GM18873 (cell line): ENCODE results near the gene GPR142.

Source experiments
- ATAC-seq: cut with Tn5 transposase; IDR thresholded peaks from one replicate; pipeline ENCODE4 v1.9.1; 2021; ENCODE audit warnings: mild to moderate bottlenecking, moderate library complexity, moderate number of reproducible peaks; ENCODE audit not compliant: unreplicated experiment, low FRiP score

Gene GPR142, protein sequence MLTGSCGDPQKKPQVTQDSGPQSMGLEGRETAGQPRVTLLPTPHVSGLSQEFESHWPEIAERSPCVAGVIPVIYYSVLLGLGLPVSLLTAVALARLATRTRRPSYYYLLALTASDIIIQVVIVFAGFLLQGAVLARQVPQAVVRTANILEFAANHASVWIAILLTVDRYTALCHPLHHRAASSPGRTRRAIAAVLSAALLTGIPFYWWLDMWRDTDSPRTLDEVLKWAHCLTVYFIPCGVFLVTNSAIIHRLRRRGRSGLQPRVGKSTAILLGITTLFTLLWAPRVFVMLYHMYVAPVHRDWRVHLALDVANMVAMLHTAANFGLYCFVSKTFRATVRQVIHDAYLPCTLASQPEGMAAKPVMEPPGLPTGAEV

DNA sequence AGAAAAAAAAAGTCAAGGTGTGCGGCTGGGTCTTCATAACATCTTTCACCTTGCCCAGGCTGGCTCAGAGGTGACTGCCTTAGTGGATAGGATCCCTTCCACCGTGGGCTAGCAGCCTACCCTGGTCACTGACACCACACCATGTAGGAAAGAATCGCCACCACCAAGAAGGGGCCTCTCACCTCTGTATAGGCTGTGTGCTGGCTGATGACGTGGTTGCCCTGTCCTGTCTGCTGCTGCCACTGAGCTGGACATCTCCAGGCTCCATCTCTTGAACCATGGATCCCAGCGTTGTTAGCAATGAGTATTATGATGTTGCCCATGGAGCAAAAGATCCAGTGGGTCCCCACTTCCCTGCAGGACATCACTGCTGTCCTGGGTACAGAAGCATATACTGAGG is at the start of gene GPR142:
Gene GPR142, plus strand, starts transcription at position 301 of the 400 bp plus-strand sequence. CDS start 2,035 bp downstream, outside the sequence.
- no peak for ATAC-seq

DNA sequence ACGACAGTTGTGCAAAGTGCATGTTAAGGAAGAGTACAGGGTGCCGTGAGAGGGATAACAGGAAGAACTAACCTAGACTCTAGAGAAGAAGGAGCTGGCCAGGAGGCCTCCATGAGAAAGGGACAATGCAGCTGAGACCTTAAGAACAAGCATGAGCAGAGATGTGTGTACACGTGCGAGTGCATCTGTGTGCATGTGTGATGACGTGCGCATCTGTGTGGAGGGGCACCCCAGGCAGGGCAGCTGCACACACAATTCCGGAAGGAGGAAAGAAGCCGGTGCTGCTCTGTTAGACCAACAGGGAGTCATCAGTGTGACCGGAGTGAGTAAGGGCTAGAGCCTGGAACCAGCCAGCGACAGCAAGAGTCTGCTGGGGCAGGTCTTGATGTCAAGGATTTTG is 48.9 kb upstream of the GPR142 start:
- no peak for ATAC-seq

DNA sequence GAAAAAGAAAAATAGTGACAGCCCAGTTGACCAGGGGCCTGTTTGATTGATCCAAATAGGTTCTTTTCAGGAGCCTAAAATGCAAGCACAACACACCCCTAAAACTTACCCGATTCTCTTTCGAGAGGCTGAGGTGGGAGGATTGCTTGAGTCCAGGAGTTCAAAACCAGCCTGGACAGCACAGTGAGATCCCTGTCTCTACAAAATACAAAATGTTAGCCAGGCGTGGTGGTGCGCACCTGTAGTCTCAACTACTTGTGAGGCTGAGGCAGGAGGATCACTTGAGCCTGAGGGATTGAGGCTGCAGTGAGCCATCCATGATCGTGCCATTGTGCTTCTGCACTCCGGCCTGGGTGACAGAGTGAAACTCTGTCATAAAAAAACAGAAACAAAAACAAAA is 42.8 kb upstream of the GPR142 start:
- ATAC-seq = no peak

DNA sequence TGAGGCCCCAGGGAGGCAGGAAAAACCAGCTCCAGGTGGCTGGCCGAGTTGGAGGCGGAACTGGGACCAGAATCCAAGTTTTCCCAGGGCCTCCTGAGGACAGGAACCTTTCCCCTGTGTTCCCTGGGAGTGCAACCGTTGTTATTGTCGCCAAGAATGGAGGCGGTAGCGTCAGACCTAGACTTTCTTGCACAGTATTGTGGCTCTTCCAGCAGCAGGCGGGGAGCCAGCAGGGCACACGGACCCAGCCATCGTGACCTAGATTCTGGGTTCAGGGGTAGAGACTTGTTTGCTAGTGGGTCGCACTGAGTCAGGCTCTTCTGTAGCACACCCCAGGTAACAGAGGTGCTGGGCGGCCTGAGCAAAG is 41.9 kb upstream of the GPR142 start:
- ATAC-seq = no peak

DNA sequence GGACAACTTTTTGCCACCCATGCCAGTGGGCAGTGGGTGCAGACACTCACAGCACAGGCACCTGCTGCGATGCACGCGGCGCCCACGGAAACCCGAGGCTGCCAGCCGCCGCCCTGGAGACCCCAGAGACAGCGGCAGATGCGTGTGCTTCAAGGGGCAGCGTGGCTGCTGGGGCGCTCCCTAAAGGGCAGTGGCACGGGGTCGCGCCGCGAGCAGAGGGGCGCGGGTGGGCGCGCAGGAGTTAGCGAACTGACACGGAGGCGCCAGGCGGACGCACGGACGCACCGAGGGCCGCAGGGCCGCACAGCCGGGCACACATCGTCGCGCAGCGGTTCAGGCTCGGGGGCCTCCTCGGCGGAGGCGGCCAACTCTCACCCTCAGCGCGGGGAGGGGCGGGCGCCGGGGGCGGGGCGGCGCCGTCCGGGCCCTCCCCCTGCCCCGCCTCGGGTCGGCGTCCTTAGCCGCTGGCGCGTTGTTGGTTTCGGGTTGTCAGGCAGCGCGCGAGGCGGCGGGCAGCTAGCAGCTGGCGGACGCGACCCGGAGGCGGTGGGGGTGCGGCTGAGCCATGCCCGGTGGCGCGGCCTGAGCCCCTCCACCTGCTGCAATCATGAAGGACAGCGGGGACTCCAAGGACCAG is 41.4 kb upstream of the GPR142 start, which contains the start of gene KIF19:
Gene KIF19, plus strand, starts transcription at position 484 of the 637 bp plus-strand sequence. Its CDS starts 124 bp downstream, at position 608.
- ATAC-seq = no peak

DNA sequence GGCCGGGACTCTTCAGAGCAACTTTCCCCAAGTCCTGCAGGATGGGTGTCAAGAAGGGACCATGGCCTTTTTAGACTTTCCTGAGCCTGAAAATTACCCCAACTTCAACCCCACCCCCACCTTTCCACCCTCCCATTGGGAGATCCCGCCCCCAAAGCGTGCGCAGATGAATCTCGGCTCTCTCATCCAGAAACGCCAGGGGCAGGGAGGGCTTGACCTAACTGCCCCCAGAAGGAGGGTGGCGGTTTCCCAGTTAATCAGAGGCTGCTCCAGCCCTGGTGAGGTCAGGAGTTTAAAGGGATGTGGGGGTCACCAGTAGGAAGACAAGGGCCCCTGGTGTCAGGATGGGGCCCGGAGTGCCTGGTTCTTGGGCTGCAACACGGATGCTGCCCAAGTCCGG is 40.8 kb upstream of the GPR142 start:
- no peak for ATAC-seq

DNA sequence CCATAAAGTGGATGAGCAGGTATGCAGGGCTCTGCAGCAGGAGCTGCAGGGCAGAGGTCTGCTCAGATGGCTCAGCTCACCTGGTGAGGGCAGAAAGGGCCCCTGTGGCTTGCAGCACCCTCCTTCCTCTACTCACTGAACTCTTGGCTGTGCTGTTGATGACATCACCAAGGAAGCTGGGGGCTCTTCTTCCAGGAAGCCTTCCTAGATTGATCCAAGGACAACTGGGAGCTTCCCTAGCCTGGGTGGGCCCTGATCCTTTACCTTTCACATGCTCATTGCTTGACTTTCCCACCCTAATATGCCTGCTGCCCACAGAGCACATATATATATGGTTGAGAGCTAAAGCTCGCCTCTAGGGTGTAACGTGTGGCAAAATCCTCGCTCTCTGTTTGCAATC is 38.8 kb upstream of the GPR142 start:
- ATAC-seq = no peak

DNA sequence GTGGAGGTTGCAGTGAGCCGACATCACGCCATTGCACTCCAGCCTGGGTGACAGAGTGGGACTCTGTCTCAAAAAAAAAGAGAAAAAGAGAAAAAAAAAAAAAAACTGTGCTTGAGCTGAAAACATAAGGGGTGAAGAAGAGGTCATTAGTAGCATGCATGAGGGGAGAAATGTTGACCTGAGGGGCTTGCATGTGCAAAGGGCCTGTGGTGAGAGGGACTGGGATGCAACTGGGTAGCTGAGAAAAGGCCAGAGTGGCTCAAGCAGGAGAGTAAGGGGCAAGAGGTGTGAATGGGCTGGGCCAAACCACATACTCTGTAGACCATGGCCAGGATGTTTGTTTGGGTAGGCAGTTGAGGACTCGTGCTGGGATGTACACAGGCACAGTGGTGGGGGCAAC is 37.9 kb upstream of the GPR142 start:
- ATAC-seq = no peak

DNA sequence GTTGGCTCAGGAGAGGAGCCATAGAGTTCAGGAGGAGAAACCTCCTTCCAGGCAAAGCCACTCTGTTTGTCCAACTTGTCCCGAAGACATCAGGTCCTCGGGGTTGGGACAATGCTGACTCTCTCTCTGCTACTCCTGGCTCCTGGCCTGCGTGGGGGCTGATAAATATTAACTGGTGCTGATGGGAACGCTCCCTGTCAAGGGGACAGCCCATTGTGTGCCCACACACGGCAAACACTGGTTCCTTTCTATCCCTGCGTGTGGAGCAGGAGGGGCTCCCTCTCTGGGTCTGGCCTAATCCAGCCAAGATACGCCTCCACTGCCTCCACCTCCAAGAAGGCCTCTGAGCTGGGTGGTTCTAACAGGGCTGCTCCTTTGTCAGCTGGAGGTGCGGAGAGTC is 36.9 kb upstream of the GPR142 start:
- ATAC-seq = no peak

DNA sequence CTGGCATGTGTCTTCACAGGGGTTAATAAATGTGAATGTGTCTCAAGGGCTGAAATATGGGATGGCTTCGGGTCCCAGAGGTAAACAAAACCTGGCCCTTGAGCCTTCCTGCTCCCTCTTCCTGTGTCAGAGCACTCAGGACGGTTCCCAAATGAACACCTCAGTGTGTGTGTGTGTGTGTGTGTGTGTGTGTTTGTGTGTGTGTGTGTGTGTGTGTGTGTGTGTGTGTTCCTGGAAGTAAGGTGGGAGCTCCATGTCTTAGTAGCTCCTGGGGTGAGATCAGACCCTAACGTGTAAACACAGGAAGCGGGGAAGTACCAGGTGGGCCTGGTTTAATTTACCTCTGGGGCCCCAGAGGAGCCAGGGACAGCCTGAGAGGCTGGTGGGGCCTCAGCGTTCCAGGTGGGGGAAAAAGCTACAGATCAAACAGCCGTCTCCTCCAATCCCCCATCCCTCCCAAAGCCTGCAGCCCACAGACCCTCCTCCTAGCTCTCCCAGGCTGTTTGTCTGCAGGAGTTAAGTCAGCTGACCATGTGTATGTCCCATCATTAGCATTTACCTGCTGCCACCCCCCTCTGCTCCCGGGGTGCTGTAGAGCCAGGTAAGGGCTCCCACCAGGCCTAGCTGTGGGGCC is 35.2 kb upstream of the GPR142 start:
- ATAC-seq = no peak

DNA sequence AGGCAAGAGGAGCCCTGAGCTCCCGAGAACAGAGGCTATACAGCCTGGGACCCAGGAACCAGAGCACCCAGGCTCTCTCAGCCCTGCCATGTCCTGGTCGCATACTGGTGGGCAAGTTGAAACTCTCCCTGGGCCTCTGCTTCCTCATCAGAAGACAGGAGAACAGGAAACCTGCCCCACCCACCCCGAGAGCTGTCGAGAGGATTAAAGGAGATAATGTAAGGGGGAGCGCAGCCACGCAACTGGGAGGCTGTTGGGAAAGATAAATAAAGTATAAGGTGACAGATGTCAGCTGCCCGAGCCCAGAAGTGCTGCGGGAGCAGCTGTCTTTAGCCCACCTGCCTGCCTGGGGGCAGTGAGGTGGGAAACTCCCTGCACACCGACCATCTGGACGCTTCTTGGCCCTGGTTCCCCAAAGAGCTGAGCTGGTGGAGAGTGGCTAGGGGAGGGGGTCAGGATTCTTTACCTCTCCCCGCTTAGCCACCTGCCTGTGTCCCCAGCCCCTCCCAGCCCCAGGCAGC is 34.5 kb upstream of the GPR142 start:
- ATAC-seq = no peak

DNA sequence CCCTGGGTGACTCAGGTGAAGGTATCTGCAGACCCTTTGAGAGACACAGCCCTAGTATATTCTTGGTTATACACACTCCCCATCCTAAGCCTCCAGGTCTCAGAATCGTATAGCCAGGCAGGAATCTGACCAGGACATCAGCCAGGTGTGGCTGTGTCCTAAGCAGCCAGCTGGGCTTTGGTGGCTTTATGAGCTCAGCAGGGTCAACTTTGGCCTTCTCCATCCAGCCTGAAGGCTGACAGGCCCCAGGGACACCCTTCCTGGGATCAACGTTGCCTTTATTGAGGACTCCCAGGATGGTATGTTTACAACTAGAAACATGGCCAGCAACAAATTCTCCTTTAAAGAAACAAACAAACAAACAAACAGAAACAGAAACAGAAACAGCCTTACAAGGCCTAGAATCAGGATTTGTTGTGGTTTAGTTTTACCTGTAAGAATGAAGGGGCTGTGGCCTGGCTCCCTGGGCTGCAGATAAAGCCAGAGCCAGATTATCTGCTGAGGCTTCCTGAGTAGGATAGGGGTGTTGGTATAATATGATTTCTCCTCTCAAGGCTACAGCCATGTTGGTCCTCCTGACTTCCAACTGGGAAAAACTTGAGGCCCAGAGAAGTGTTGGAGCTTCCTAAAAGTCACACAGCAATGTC is 32.8 kb upstream of the GPR142 start:
- ATAC-seq = no peak

DNA sequence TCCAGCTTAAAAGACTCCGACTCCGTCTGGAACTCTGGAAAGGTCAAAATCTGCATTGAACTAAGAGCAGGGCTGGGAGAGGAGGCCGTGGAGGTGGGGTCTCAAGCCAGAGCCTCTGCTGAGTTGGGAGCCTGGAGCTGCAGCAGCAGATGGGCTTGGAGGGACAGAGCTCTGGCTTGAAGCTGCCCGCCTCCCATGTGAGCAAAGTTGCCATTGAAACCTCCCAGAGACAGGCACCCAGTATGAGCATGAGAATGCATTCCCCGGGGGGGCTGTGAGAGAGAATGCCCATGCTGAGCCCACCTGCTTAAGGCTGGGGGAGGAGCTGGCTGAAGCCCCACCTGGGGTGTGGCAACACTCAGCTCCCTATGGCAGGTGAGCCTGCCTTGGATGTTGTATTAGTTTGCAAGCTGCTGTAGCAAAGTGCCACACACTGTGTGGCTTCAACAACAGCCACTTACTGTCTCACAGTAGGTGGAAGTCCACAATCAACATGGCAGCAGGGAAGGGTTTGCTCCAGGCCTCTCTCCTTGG is 31.7 kb upstream of the GPR142 start:
- ATAC-seq = no peak

DNA sequence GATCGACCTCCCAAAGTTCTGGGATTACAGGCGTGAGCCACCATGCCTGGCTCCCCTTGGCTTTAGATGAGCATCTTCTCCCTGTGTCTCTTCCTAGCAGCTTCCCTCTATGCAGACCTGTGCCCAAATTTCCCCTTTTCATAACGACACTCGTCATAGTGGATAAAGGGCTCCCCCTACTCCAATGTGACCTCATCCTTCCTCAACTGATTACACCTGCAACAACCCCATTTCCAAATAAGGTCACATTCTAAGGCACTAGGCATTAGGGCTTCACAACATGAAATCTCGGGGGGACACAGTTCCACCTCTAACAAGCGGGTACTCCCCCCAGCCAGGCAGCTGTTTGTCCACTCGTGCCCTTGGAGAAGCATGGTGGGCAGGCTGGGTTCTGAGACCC is 31.0 kb upstream of the GPR142 start:
- ATAC-seq = no peak

DNA sequence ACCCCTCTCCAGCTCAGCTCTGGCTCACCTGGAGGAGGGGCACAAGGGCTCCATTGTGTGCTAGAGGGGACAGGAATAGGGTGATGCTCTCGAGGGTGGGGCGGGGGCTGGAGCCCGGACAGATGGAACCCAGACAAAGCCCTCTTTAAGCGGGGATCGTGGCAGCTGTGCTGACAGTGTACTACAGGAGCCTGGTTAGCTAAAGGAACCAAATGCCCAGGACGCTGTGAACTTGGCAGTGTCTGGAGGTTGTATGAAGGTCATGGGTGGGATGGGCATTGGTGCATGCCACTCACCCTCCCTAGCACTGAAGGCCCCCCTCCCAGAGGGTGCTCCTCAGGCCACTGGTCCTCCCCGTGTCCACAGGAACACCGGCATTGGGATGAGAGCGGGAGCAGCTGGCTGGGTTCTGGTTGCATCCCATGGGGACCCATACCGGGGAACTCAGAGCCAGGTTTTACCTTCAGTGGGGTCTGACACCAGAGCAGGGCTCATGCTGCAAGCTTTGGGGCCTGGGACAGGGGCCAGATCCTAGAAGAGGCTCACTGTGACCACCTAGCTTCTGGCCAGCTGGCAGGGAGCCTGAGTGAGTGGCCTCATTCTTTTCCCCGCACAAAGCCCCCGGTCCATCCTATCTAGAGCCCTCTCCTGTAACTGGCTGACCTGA is 29.3 kb upstream of the GPR142 start:
- ATAC-seq = no peak

DNA sequence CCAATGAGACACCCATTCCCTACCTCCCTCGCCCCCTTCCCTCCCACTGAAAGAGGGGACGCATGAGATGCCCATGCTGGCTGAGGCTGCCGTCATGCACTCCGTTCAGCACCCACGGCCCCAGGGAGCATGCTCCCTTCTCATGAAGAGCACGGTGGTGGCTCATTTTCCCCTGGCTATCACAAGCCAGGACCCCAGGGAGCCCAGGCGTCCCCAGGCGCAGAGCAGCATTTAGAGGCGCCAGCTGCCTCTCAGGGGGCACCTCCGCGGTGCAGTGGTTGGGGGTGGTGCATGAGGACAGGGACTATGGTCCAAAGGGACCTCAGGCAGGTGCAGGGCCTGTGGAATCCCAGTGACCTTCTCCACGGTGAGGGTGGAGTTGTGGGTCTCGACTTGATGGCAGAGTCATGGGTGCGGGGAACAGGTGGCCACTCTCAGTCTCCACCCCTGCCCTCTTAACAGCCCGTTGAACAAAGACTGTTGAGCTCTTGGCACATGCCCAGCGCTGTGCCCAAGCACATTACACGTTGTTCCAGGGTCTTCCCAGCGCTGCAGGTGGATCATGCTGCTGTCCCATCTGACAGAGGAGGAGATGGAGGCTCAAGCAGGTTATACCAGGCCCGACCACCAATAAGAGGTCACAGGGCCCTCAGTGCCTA is 27.6 kb upstream of the GPR142 start:
- no peak for ATAC-seq

DNA sequence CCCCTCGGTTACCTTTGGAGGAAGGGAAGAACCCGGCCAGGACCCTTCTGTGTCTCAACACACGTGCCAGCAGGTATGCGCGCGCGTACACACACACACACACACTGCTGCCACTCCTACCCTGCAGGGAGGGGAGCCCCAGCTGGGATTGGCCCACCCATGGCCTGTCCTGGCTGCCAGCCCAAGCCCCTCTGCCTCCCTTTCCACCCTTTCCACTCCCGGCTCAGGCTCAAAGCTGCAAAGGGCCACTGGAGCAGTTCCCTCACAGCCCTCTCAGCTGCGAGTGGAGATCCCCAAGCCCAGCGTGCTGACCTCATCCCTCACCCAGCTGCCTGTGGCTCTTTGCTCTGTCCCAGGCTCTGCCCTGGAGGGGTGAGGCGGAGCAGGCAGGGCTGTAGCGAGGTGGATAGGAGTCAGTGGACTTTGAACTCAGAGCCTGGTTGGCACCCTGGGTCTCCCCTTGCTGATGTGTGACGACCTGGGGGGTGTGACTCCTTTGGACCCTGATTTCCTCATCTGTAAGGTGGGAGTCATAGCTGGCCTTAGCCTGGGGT is 26.8 kb upstream of the GPR142 start:
- ATAC-seq = no peak

DNA sequence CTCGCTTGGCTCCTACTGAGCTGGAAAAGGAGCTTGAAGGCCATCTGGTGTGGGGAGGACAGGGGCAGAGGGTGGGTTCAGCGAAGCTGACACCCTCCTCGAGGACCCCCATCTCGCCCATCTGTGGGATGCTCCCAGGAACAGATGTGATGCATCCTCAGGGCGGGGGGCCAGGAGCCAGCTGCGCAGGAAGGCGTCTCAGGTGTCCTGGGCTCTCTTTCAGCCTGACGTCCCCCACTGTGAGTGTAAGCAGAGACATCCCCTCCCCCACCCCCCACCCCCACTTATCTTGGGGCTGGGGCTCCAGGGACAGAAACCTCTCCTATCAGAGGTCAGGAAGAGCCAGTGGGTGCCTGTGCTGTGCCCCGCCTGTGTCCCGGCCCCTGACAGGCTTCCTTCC is 25.1 kb upstream of the GPR142 start:
- ATAC-seq = no peak

DNA sequence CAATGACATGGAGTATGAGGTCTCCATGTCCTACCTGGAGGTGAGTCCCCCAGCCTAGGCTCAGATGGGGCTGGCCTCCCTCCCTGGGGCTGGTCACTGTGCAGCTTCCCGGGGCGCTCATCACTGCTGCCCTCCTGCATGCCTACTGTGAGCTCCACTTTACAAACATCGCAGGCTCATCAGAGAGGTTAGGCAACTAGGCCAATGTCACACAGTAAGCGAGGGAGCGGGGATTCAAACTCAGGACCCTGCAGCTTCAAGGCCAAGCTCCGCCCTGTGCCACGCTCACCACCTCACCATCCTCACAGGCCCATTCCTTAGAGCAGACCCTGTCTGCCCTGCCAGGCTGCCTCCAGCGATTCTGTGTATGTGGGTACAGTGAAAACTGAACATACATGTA is 24.2 kb upstream of the GPR142 start:
- no peak for ATAC-seq
